ENCODE data around the gene ZNF783. TPM values are rescaled to one million over a fixed set of nuclear protein-coding genes. Genes with fewer than 3 reads are reported as not detected.

ZNF783 gene
- 5.6 to 7.6 TPM (median 6.5 TPM) in 5 replicates for total RNA-seq (2022; extraction: Qiagen RNA extraction; ENCODE audit: low read depth)

GRCh38 chr7:149261829-149262617 lies at the start of gene ZNF783:
Gene ZNF783, plus strand, starts transcription at chr7:149262196. Its CDS starts 138 bp downstream, at chr7:149262334.

GRCh38 chr7:149239345-149240143 lies 22.5 kb upstream of the ZNF783 start, which contains the start of gene ZNF212:
Gene ZNF212, plus strand, starts transcription at chr7:149239651. Its CDS starts 128 bp downstream, at chr7:149239779.

Other genes starting within 250 kb of the ZNF783 start
- gene PDIA4, start 233.7 kb upstream of the ZNF783 start, total RNA-seq (2022; extraction: Qiagen RNA extraction; ENCODE audit: low read depth) = 179 to 200 TPM (median 192 TPM) in 5 replicates
- 5.9 to 7.0 TPM (median 6.2 TPM) in 5 replicates for gene ZNF786, start 171.5 kb upstream of the ZNF783 start, total RNA-seq (2022; extraction: Qiagen RNA extraction; ENCODE audit: low read depth)
- 1.0 to 1.3 TPM (median 1.2 TPM) in 5 replicates for gene ZNF425, start 135.9 kb upstream of the ZNF783 start, total RNA-seq (2022; extraction: Qiagen RNA extraction; ENCODE audit: low read depth)
- 9.2 to 10.4 TPM (median 10.0 TPM) in 5 replicates for gene ZNF398, start 114.7 kb upstream of the ZNF783 start, total RNA-seq (2022; extraction: Qiagen RNA extraction; ENCODE audit: low read depth)
- gene ZNF282, start 66.7 kb upstream of the ZNF783 start, total RNA-seq (2022; extraction: Qiagen RNA extraction; ENCODE audit: low read depth) = 20.9 to 26.7 TPM (median 25.6 TPM) in 5 replicates
- gene ZNF212, start 22.5 kb upstream of the ZNF783 start, total RNA-seq (2022; extraction: Qiagen RNA extraction; ENCODE audit: low read depth) = 11.5 to 15.0 TPM (median 12.8 TPM) in 5 replicates
- 16.1 to 21.5 TPM (median 18.6 TPM) in 5 replicates for gene ZNF777, start 198.9 kb downstream of the ZNF783 start, total RNA-seq (2022; extraction: Qiagen RNA extraction; ENCODE audit: low read depth)
- gene ZNF746, start 235.6 kb downstream of the ZNF783 start, total RNA-seq (2022; extraction: Qiagen RNA extraction; ENCODE audit: low read depth) = 16.9 to 19.4 TPM (median 18.1 TPM) in 5 replicates

Data from A549 treated with DMSO at 1 μM for 4 hours (cell line).